Transverse colon (tissue), 4 donors: ENCODE measurements around the gene SPAG17. TPM values are rescaled to one million over a fixed set of nuclear protein-coding genes. Genes with fewer than 3 reads are reported as not detected.

Source experiments
- DNase-seq: peaks from one replicate; pipeline ENCODE4 v3.0.0-alpha.2; 2019
- H3K27ac ChIP-seq, 4 donors: fragments of 200-600 bp; sonication (generic); 2 replicates each; pipeline ENCODE4 v1.5.1; 2016 to 2018; ENCODE audit warnings: inconsistent platforms in 4 of 4
- H3K27me3 ChIP-seq: fragments of 200-600 bp; sonication (generic); 2 replicates; pipeline ENCODE4 v1.5.1; 2017; ENCODE audit warnings: inconsistent platforms
- H3K36me3 ChIP-seq, 4 donors: fragments of 200-600 bp; sonication (generic); 2 replicates each; pipeline ENCODE4 v1.5.1; 2017 to 2019; ENCODE audit warnings: inconsistent platforms in 4 of 4
- H3K4me1 ChIP-seq, 4 donors: fragments of 200-600 bp; sonication (generic); 2 replicates each; pipeline ENCODE4 v1.5.1; 2017 to 2020; ENCODE audit warnings: inconsistent platforms in 4 of 4
- H3K4me3 ChIP-seq, 4 donors: fragments of 200-600 bp; sonication (generic); 1 replicate in 1 of 4; 2 replicates in 3 of 4; pipeline versions ENCODE4 v1.5.1 to v1.6.1; 2017 to 2019; ENCODE audit warnings: inconsistent platforms in 4 of 4
- H3K9me3 ChIP-seq, 2 donors: fragments of 200-600 bp; sonication (generic); 2 replicates each; pipeline ENCODE4 v1.5.1; 2017 to 2019; ENCODE audit warnings: inconsistent platforms in 2 of 2
- CTCF ChIP-seq, 5 experiments: fragments of 200-600 bp in 3 of 5; fragments of 450-650 bp in 2 of 5; sonication (generic) in 3 of 5; IDR thresholded peaks; 1 replicate in 2 of 5; 2 replicates in 3 of 5; pipeline ENCODE4 v1.5.1; 2016 to 2017; ENCODE audit warnings: antibody characterized with exemption in 5 of 5, inconsistent platforms in 3 of 5, mild to moderate bottlenecking in 2 of 5, moderate library complexity in 1 of 5
- EP300 ChIP-seq: sonication (generic); formaldehyde crosslinking; IDR thresholded peaks from one replicate; pipeline ENCODE4 v1.6.1; 2017; ENCODE audit warnings: antibody characterized with exemption, low read depth
- POLR2A ChIP-seq: fragments of 450-650 bp; IDR thresholded peaks from one replicate; pipeline ENCODE4 v1.6.1; 2016; ENCODE audit warnings: antibody characterized with exemption, mild to moderate bottlenecking, moderate library complexity
- POLR2AphosphoS5 ChIP-seq, 3 donors: sonication (generic); formaldehyde crosslinking; IDR thresholded peaks; one replicate each; pipeline ENCODE4 v1.6.1; 2016; ENCODE audit warnings: antibody characterized with exemption in 3 of 3
- WGBS, 2 donors: methylation state at CpG; one replicate each; pipeline ENCODE4 v1.1.5; 2018; ENCODE audit warnings: low coverage in 1 of 2; 5-methylcytosine and 5-hydroxymethylcytosine counted together
- in situ Hi-C, 4 donors: fragments of 200-750 bp; cut with MboI; loops; one replicate each; pipeline versions ENCODE4 v1.15.0 to v1.15.1; 2017; ENCODE audit warnings: low sequenced_read_pairs in 3 of 4, low pct_ligation_motif_present in 1 of 4, low pct_unique_long_range_greater_than_20kb in 1 of 4
- intact Hi-C: fragments of 100-400 bp; cut with DNase I; formaldehyde crosslinking; loops from one replicate; pipeline ENCODE4 v1.15.1; 2023; ENCODE audit warnings: low total_unique reads
- total RNA-seq, 4 donors: library from RNA; depleted of rRNA; stranded (reverse); fragments of >200 nt; gene quantifications; one replicate each; pipeline ENCODE4 v1.1.0, GENCODE V29; 2016

Gene SPAG17
- total RNA-seq, 4 donors from 2014 or later = not detected

- H3K27me3 ChIP-seq = no peaks in the 10 kb centered on the region
- intact Hi-C loops (no loop called here), in situ Hi-C loops (no loop called here)
- no peaks in the 10 kb centered on the region for H3K9me3 ChIP-seq
- H3K4me3 ChIP-seq = no peak overlapping the region
- WGBS, 2 donors = 76 to 80% methylated on average over 2 of the region's 2 CpGs
- H3K4me1 ChIP-seq = no peaks in the 10 kb centered on the region
- no peak overlapping the region for H3K27ac ChIP-seq
- H3K36me3 ChIP-seq = no peaks in the 10 kb centered on the region
- TF ChIP-seq POLR2AphosphoS5 (IDR thresholded peaks at IDR 0.05) (no peak), POLR2A (no peak), EP300 (no peak), CTCF (IDR thresholded peaks at IDR 0.05) (no peak)
- DNase-seq = no peak
Measured at GRCh38 chr1:118202076-118202608, 17.1 kb upstream of the SPAG17 start.

GRCh38 chr1:118201524-118201923 is 16.5 kb upstream of the SPAG17 start:
- no peak for DNase-seq
- intact Hi-C loops = no loop called here
- no peaks in the 10 kb centered on the region for H3K27me3 ChIP-seq
- no peaks in the 10 kb centered on the region for H3K4me1 ChIP-seq
- H3K27ac ChIP-seq = no peak overlapping the region
- H3K9me3 ChIP-seq = no peaks in the 10 kb centered on the region
- in situ Hi-C loops = no loop called here
- H3K36me3 ChIP-seq = no peaks in the 10 kb centered on the region
- TF ChIP-seq EP300 (no peak), CTCF (IDR thresholded peaks at IDR 0.05) (no peak), POLR2AphosphoS5 (IDR thresholded peaks at IDR 0.05) (no peak), POLR2A (no peak)
- no peak overlapping the region for H3K4me3 ChIP-seq
- WGBS, 2 donors = 45 to 60% methylated on average over 3 of the region's 3 CpGs

- in situ Hi-C loops (no loop called here), intact Hi-C loops (no loop called here)
- Histone ChIP-seq H3K9me3 (no peaks in the 10 kb centered on the region), H3K4me3 (no peak overlapping the region), H3K27ac (no peak overlapping the region), H3K36me3 (no peaks in the 10 kb centered on the region), H3K4me1 (no peaks in the 10 kb centered on the region), H3K27me3 (no peaks in the 10 kb centered on the region)
- DNase-seq = no peak
- WGBS, 2 donors = 59 to 78% methylated on average over 1 of the region's 1 CpG
- TF ChIP-seq CTCF (IDR thresholded peaks at IDR 0.05) (no peak), POLR2AphosphoS5 (IDR thresholded peaks at IDR 0.05) (no peak), EP300 (no peak), POLR2A (no peak)
Measured at GRCh38 chr1:118200836-118201235, 15.8 kb upstream of the SPAG17 start.

GRCh38 chr1:118190561-118190960 is 5.5 kb upstream of the SPAG17 start:
- no peak for DNase-seq
- no peaks in the 10 kb centered on the region for H3K27me3 ChIP-seq
- H3K36me3 ChIP-seq = no peaks in the 10 kb centered on the region
- intact Hi-C loops (no loop called here), in situ Hi-C loops (no loop called here)
- no peak overlapping the region for H3K4me3 ChIP-seq
- peaks cover 0 to 5% of the 10 kb centered on the region in 2 donors for H3K9me3 ChIP-seq
- WGBS, 2 donors = 43 to 57% methylated on average over 1 of the region's 1 CpG
- no peak for TF ChIP-seq POLR2A
- TF ChIP-seq POLR2AphosphoS5 (IDR thresholded peaks at IDR 0.05) = no peak
- no peak for TF ChIP-seq EP300
- no peak for TF ChIP-seq CTCF (IDR thresholded peaks at IDR 0.05)
- H3K27ac ChIP-seq = no peak overlapping the region
- H3K4me1 ChIP-seq = no peaks in the 10 kb centered on the region
